Measurements from ENCODE around the gene SGSH. TPM values are rescaled to one million over a fixed set of nuclear protein-coding genes. Genes with fewer than 3 reads are reported as not detected.

The SGSH gene
- total RNA-seq, 1 experiment from 2014 or later = 19.8 TPM

DNA sequence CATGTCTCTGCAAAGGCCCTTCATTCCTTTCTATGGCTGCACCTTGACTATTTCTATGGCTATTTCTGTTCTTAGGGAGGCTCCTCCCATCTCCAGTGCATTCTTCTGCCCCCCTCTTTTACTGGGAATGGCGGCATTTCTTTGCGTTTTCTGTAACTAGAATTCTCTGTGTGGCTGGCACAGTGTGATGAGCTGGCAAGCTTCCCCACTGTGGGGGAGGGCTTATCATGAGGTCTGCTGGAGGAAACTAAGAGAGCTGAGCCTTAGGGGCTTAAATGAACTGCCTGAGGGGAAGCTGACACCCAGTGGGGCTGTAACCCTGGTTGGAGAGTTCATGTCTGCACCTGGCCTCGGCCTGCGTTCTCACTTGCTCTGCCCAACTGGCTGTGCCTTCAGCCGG, 51.8 kb downstream of the SGSH start:
- no peak overlapping the region for H2BK20ac ChIP-seq (ENCODE audit: low read depth, low read length, poor library complexity, severe bottlenecking)
- H2AFZ ChIP-seq (ENCODE audit: low read length) = no peak overlapping the region
- no peak overlapping the region for H3K4me2 ChIP-seq (ENCODE audit: insufficient read depth, insufficient read length, low read length)
- TF ChIP-seq, protein P1, sequence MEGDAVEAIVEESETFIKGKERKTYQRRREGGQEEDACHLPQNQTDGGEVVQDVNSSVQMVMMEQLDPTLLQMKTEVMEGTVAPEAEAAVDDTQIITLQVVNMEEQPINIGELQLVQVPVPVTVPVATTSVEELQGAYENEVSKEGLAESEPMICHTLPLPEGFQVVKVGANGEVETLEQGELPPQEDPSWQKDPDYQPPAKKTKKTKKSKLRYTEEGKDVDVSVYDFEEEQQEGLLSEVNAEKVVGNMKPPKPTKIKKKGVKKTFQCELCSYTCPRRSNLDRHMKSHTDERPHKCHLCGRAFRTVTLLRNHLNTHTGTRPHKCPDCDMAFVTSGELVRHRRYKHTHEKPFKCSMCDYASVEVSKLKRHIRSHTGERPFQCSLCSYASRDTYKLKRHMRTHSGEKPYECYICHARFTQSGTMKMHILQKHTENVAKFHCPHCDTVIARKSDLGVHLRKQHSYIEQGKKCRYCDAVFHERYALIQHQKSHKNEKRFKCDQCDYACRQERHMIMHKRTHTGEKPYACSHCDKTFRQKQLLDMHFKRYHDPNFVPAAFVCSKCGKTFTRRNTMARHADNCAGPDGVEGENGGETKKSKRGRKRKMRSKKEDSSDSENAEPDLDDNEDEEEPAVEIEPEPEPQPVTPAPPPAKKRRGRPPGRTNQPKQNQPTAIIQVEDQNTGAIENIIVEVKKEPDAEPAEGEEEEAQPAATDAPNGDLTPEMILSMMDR (conservative IDR thresholded peaks at IDR 0.05) = no peak
- no peak overlapping the region for H4K8ac ChIP-seq (replicated peaks; ENCODE audit: insufficient read length, low read depth, low read length)
- no peak overlapping the region for H2BK15ac ChIP-seq (ENCODE audit: low read depth, low read length)
- no peak overlapping the region for H2BK5ac ChIP-seq (ENCODE audit: insufficient read length, low read length)
- H3K9ac ChIP-seq (ENCODE audit: extremely low read depth, insufficient read length, low read length) = no peak overlapping the region
- H4K5ac ChIP-seq (ENCODE audit: insufficient read length, low read depth, low read length) = no peak overlapping the region
- no peak overlapping the region for H3K27ac ChIP-seq (ENCODE audit: insufficient read length, low read depth, low read length)
- H3K14ac ChIP-seq (ENCODE audit: insufficient read depth, low read length) = no peak overlapping the region
- H3K56ac ChIP-seq (ENCODE audit: insufficient read length, low read depth, low read length) = no peak overlapping the region
- no peak overlapping the region for H2AK5ac ChIP-seq (ENCODE audit: insufficient read length, low read length)
- H3T11ph ChIP-seq (ENCODE audit: low read length) = no peak overlapping the region
- WGBS (ENCODE audit: extremely low coverage, insufficient read length, low lambda C conversion rate) = no CpG with 5 or more reads among the region's 5 CpGs
- peaks cover 32% of the 10 kb centered on the region for H3K27me3 Mint-ChIP-seq (ENCODE audit: low read depth)
- no peaks in the 10 kb centered on the region for H3K27me3 ChIP-seq (ENCODE audit: insufficient read depth, low read length)
- no peak overlapping the region for H3K18ac ChIP-seq (ENCODE audit: insufficient read length, low read depth, low read length)
- H3K4me1 ChIP-seq (ENCODE audit: insufficient read depth, low read length) = no peaks in the 10 kb centered on the region
- no peaks in the 10 kb centered on the region for H3K79me1 ChIP-seq (ENCODE audit: insufficient read depth, low read depth, low read length, poor library complexity, severe bottlenecking)
- no peak overlapping the region for H3K4me3 Mint-ChIP-seq
- no peak overlapping the region for H2BK120ac ChIP-seq (ENCODE audit: low read depth, low read length, poor library complexity, severe bottlenecking)
- H3K36me3 Mint-ChIP-seq (ENCODE audit: insufficient read depth in 1 of 3, low read depth in 3 of 3) = no peaks in the 10 kb centered on the region; a peak in 1 of 7 replicates
- no peaks in the 10 kb centered on the region for H3K9me3 ChIP-seq (ENCODE audit: control insufficient read depth, low read depth, low read length)
- no peaks in the 10 kb centered on the region for H4K20me1 ChIP-seq (ENCODE audit: control insufficient read depth, insufficient read depth, insufficient read length)
- no peak overlapping the region for H4K91ac ChIP-seq (ENCODE audit: insufficient read length, low read depth, low read length)
- no peaks in the 10 kb centered on the region for H3K79me2 ChIP-seq (ENCODE audit: insufficient read depth, low read length)
- H2BK12ac ChIP-seq (ENCODE audit: insufficient read length, low read depth, low read length) = no peak overlapping the region
- no peaks in the 10 kb centered on the region for H3K23me2 ChIP-seq (ENCODE audit: insufficient read length, low read depth, low read length, poor library complexity, severe bottlenecking)
- no peak overlapping the region for H3K27ac Mint-ChIP-seq
- no peak overlapping the region for H3K4ac ChIP-seq (ENCODE audit: low read depth, low read length)
- no peaks in the 10 kb centered on the region; a peak in 1 of 5 replicates for H3K9me3 Mint-ChIP-seq
- no peak for DNase-seq
- H3K23ac ChIP-seq (ENCODE audit: insufficient read length, low read depth, low read length) = no peak overlapping the region
- peaks cover 8 to 20% of the 10 kb centered on the region in 2 experiments for H3K4me1 Mint-ChIP-seq
